Ammon's horn (tissue), 1 donor: ENCODE results near the gene APMAP.

Experiments used
- DNase-seq: peaks from one replicate; pipeline ENCODE4 v3.0.0-alpha.2; 2016; ENCODE audit warnings: low spot score

Gene APMAP

DNA sequence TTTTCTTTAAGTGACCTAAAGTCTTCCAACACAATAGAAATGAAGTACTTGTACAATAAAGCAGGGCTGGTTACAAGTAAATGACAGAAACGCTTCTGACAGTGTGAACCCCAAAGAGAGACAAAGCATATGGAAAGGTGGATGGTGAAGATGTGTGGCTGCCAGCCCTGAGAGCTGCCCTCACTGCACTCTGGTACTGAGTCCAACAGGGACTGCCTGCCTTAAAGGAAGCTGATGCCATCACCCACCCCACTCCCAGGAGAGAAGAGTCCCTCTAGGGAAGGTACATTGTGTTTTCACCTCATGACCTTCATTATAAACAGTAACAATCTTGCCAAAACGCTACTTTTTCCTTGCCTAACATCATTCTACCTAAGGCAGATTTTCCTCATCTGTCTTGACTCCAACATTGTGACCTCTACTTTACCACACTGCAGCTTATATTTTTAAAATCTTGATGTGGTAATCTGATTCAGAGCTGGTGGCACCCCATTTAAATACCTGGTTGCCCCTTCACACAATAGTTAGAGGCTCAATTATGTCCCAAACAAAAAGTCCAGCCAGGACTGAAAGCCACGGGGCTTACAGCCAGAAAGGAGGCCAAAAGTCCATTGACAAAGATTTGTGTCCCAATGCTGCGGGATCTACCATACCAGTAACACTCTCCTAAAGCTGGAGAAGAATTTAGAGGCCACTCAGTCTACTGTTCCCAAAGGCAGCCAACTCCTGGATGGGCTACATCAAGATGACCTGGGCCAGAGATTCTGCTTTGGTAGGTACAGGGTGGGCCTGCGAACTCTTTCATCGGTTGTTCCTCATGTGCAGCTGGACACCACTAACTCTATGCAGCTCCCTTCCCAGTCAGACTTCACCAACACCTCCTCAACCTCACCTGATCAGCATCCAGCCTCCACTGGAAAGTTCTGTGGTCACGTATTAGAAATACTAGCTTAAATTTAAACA, 4.4 kb downstream of the APMAP start:
- no peak for DNase-seq

- no peak for DNase-seq
Measured at GRCh38 chr20:24987244-24987643, 5.3 kb downstream of the APMAP start.

DNA sequence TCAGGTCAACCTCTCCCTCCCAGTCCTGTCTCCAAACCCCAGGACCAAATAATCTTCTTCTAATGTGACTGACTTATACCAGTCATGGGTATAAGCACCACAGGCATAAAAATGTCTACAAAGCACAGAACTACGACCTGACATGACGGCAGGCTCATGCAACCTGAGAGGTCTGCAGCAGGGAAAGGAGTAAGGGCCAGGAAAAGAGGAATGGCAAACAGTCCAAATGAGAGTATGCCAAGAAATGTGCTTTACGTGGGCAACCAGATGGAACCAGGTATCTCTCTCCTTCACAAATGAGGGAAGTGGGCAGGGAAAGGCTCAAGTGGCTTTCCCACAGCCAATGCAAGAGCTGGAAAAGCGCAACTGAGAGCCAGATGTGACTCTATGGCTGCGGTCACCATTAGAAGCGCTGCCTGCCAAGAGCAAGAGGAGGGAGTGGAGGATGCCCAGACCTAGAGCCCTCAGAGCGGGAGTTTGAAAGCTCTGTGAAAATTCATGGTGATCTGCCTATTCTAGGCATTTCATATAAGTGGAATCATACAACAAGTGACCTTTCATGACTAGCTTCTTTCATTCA, 6.0 kb downstream of the APMAP start:
- DNase-seq = no peak

GRCh38 chr20:24985802-24986201, 6.7 kb downstream of the APMAP start:
- DNase-seq = no peak

GRCh38 chr20:24984961-24985640, 7.5 kb downstream of the APMAP start:
- no peak for DNase-seq

DNA sequence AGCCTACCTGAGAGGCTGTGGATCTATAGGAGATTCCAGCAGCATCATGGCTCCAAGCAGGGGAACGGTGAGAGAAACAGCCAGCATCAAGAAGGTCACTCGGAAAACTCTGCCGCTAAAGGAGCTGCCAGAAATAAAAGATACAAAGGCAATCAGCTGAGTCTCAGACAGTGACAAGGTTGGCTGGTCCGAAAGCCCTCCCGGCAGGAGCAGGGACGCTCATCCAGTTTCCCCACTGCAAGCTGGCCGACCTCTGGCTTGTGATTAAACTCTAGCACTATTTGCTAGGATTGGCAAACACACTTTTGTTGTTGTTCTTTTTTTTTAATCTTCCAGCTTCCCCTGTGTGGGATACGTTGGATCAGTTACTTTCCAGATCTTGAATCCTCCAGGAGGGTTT, 8.7 kb downstream of the APMAP start:
- no peak for DNase-seq

DNA sequence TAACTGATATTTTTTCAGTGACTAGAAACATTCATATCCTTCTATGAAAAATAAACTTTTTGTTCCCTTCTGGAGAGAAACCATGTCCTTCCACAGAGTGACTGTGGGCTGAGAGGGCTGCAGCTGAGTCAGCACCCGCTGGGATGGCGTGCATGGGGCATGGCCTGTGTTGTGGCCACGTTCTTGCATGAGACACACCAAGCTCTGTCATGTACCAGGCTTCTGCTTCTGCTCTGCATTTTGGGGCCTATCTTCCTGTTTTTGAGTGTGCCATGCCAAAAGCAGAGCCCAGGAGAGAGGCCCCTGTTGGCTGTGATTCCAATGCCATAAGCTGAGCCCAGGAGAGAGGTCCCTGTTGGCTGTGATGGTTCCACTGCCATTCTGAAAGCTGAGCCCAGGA, 10.8 kb downstream of the APMAP start:
- DNase-seq = peak; percentile 81

DNA sequence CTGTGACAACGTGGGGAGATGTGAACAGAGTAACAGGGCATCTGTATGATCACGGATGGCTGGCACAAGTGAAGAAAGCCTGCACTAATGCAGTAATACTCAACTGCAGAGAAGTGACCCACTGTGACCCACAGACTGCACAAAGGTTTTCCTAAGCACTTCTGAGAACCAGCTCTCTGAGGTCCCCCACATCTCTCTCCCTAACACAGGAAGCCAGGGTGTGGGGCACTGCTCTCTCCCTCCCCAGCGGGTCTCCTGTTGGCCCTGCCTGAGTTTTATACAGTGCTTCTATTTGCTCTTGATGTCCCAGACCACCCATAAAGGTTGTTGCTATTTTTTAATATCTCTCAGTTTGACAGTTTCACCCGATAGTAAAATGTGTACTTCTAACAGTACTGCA, 11.3 kb downstream of the APMAP start:
- no peak for DNase-seq

DNA sequence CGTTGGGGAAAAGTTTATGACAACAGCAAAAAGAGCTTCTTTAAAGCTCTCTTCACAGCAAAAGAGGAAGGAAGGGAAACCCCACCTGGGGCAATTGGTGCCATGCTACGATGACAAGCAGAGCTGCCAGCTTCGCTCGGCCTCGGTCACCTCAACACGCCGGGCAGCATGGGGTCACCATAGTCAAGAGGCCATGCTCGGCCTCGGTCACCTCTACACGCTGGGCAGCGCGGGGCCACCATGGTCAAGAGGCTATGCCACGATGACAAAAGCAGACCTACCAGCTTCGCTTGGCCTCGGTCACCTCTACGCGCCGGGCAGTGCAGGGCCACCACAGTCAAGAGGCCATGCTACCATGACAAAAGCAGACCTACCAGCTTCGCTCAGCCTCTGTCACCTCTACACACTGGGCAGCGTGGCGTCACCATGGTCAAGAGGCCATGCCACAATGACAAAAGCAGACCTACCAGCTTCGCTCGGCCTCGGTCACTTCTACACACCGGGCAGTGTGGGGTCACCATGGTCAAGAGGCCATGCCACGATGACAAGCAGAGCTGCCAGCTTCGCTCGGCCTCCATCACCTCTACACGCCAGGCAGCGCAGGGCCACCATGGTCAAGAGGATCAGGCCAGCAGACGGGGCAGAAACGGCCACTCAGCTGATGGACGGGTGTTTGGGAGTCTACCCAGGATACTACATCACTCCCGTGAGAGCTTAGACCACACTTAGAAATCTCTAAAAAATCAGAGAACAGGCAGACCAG, 12.1 kb downstream of the APMAP start:
- no peak for DNase-seq

- DNase-seq = no peak
Measured at GRCh38 chr20:24979036-24979960, 13.3 kb downstream of the APMAP start.

GRCh38 chr20:24978513-24978912, 14.0 kb downstream of the APMAP start:
- peak; percentile 91 for DNase-seq

- peak; percentile 71 for DNase-seq
Measured at GRCh38 chr20:24977797-24978196, 14.8 kb downstream of the APMAP start.

GRCh38 chr20:24977336-24977735, 15.2 kb downstream of the APMAP start:
- no peak for DNase-seq

DNA sequence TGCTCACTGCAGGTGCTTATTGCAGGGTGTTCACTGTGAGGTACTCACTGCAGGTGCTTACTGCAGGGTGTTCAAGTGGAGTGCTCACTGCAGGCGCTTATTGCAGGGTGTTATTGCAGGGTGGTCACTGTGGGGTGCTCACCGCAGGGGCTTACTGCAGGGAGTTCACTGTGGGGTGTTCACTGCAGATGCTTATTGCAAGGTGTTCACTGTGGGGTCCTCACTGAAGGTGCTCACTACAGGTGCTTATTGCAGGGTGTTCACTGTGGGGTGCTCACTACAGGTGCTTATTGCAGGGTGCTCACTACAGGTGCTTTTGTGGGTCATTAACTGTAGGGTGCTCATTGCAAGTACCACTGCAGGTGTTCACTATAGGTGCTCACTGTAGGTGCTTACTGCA, 20.2 kb downstream of the APMAP start:
- no peak for DNase-seq

- no peak for DNase-seq
Measured at GRCh38 chr20:24971376-24972101, 21.0 kb downstream of the APMAP start.

- no peak for DNase-seq
Measured at GRCh38 chr20:24970754-24971153, 21.8 kb downstream of the APMAP start.

GRCh38 chr20:24970030-24970553, 22.5 kb downstream of the APMAP start:
- no peak for DNase-seq

- DNase-seq = no peak
Measured at GRCh38 chr20:24969186-24970029, 23.1 kb downstream of the APMAP start.

GRCh38 chr20:24968278-24968800, 24.2 kb downstream of the APMAP start:
- DNase-seq = no peak
